ENCODE measurements around the gene RPS8. TPM values are rescaled to one million over a fixed set of nuclear protein-coding genes. Genes with fewer than 3 reads are reported as not detected.
A peak's percentile ranks its signal among the peaks of the same experiment; 100 is the strongest.

The RPS8 gene
- total and polyA plus RNA-seq, 2 of the 8 experiments (the other 6 are each of a cell fraction or from before 2014, with no cell fraction given): 2,261 to 2,407 TPM

- H4K8ac ChIP-seq (ENCODE audit: extremely low read depth, insufficient read depth, low read length): no peak overlapping the region
- H3K4me1 ChIP-seq (replicated peaks in 1 of 4; ENCODE audit: control insufficient read depth in 3 of 4, insufficient read depth in 4 of 4, low read length in 3 of 4): peaks cover 10 to 42% (median 34%) of the 10 kb centered on the region in 4 experiments
- no peak overlapping the region; the same call in 1 of the 2 replicates for H2BK15ac ChIP-seq (ENCODE audit: low read length)
- H3K14ac ChIP-seq (ENCODE audit: insufficient read length): no peak overlapping the region
- ChIA-PET CTCF (ENCODE audit: partially characterized antibody) (interaction anchor here (1.3 to 6.0 kb wide), 4 partner anchors 12 to 24 kb away, joined by 6 to 51 read pairs (median 19); partner anchors contain the start of genes BEST4 and PLK3), POLR2A (ENCODE audit: partially characterized antibody) (interaction anchor here (1.2 to 19.2 kb wide), 5 partner anchors 9 to 81 kb away, joined by 3 to 547 read pairs (median 45); partner anchors contain the start of genes PLK3, RNU5D-1 and RPS8)
- H2AK5ac ChIP-seq (ENCODE audit: low read depth, low read length): no peak overlapping the region
- no peak overlapping the region for H4K5ac ChIP-seq (ENCODE audit: insufficient read length, low read depth, low read length)
- H3K27ac ChIP-seq (ENCODE audit: low read depth, low read length): no peak overlapping the region
- no peak overlapping the region for H3K18ac ChIP-seq (ENCODE audit: extremely low read depth, low read length)
- H3K9ac ChIP-seq (replicated peaks in 1 of 4; ENCODE audit: extremely low read depth in 1 of 4, low read depth in 3 of 4, low read length in 3 of 4): no peak overlapping the region
- TF ChIP-seq RXRA (IDR thresholded peaks at IDR 0.05; ENCODE audit: insufficient read depth, low read depth, low read length) (no peak), GTF2F1 (IDR thresholded peaks at IDR 0.05; ENCODE audit: borderline replicate concordance, low read depth, low read length) (no peak), CBX8 (IDR thresholded peaks at IDR 0.05; ENCODE audit: borderline replicate concordance, low read depth, low read length) (no peak), MAFK (IDR thresholded peaks at IDR 0.05; ENCODE audit: low read depth, low read length) (no peak), POLR2AphosphoS5 (IDR thresholded peaks at IDR 0.05; ENCODE audit: low read depth, low read length) (no peak), TCF12 (IDR thresholded peaks at IDR 0.05; ENCODE audit: low read depth, low read length) (no peak), EZH2 (IDR thresholded peaks at IDR 0.05; ENCODE audit: low read depth, low read length, severe bottlenecking) (no peak), CHD2 (IDR thresholded peaks at IDR 0.05; ENCODE audit: low read length) (no peak), NRF1 (IDR thresholded peaks at IDR 0.05; ENCODE audit: low read depth, low read length) (no peak), SUZ12 (IDR thresholded peaks at IDR 0.05; ENCODE audit: low read length) (no peak), SP1 (IDR thresholded peaks at IDR 0.05; ENCODE audit: low read depth, low read length) (no peak), E2F6 (IDR thresholded peaks at IDR 0.05) (no peak), CBX5 (IDR thresholded peaks at IDR 0.05; ENCODE audit: low read depth, low read length) (no peak)
- FAIRE-seq: no peak
- peaks cover 0 to 2% (median 0%) of the 10 kb centered on the region in 4 experiments; a peak in 2 of 8 replicates for H3K36me3 ChIP-seq (ENCODE audit: control insufficient read depth in 2 of 4, insufficient read depth in 4 of 4, low read length in 3 of 4)
- no peak overlapping the region for H3K4ac ChIP-seq (replicated peaks; ENCODE audit: insufficient read length, low read depth, low read length)
- no peak overlapping the region for H2BK5ac ChIP-seq (ENCODE audit: low read depth, low read length)
- H2BK20ac ChIP-seq (ENCODE audit: low read length): no peak overlapping the region
- DNase-seq (ENCODE audit: low read depth in 1 of 2, low spot score in 2 of 2): no peak
- no peaks in the 10 kb centered on the region for H3K79me2 ChIP-seq (ENCODE audit: control insufficient read depth in 1 of 2, insufficient read depth in 2 of 2, low read length in 2 of 2)
- 85% methylated on average over 7 of the region's 8 CpGs; no CpG with 5 or more reads in 1 of the 2 experiments for WGBS, 2 experiments (ENCODE audit: extremely low coverage in 1 of 2, insufficient coverage in 1 of 2, insufficient read length in 1 of 2, insufficient replicate concordance in 2 of 2, low coverage in 1 of 2, low lambda C conversion rate in 2 of 2, missing lambda C conversion rate in 1 of 2)
- H2BK120ac ChIP-seq (replicated peaks; ENCODE audit: low read depth, low read length): no peak overlapping the region
- H2AFZ ChIP-seq (ENCODE audit: low read length): no peak overlapping the region
- H3K4me2 ChIP-seq (ENCODE audit: insufficient read depth in 1 of 2, low read depth in 2 of 2, low read length in 2 of 2): no peak overlapping the region
- no peaks in the 10 kb centered on the region for H4K20me1 ChIP-seq (replicated peaks in 1 of 2; ENCODE audit: control insufficient read depth in 1 of 2, insufficient read depth in 2 of 2, low read length in 2 of 2)
- H3K79me1 ChIP-seq (ENCODE audit: low read depth, low read length): no peaks in the 10 kb centered on the region
- H3K4me3 ChIP-seq (ENCODE audit: extremely low read depth in 1 of 4, insufficient read depth in 2 of 4, low read depth in 3 of 4, low read length in 4 of 4): no peak overlapping the region
- no peak overlapping the region for H4K91ac ChIP-seq (replicated peaks; ENCODE audit: insufficient read length, low read length)
- no peak overlapping the region for H3K56ac ChIP-seq (replicated peaks; ENCODE audit: insufficient read length, low read depth, low read length)
- peaks cover 0 to 8% (median 1%) of the 10 kb centered on the region in 4 experiments; a peak in 4 of 7 replicates for H3K27me3 ChIP-seq (replicated peaks in 1 of 4; ENCODE audit: control insufficient read depth in 3 of 4, extremely low read depth in 1 of 4, insufficient read depth in 3 of 4, low read length in 3 of 4)
- H3K9me3 ChIP-seq (ENCODE audit: insufficient read depth in 2 of 2, low read depth in 1 of 2, low read length in 1 of 2): no peaks in the 10 kb centered on the region
- H2BK12ac ChIP-seq (ENCODE audit: low read depth, low read length): peak overlapping the region; percentile 75; the same call in 1 of the 2 replicates
- no peak overlapping the region for H3K23ac ChIP-seq (ENCODE audit: insufficient read length)
- peaks cover 6% of the 10 kb centered on the region; the same call in 1 of the 2 replicates for H3K23me2 ChIP-seq (ENCODE audit: low read depth, low read length)
These were observed 35.9 kb downstream of the RPS8 start for GRCh38 chr1:44811234-44811633.
